Natural killer cell (primary cell): ENCODE measurements around the gene NOTCH3. TPM values are rescaled to one million over a fixed set of nuclear protein-coding genes. Genes with fewer than 3 reads are reported as not detected.

Experiments used
- ATAC-seq, 3 donors: fragments of 150-1000 bp in 2 of 3; fragments of 200-7000 bp in 1 of 3; cut with Tn5 transposase; 1 replicate in 1 of 3; 2 replicates in 2 of 3; pipeline ENCODE4 v1.10.0; 2021; ENCODE audit warnings: mild to moderate bottlenecking in 2 of 3, moderate library complexity in 2 of 3
- DNase-seq, 2 donors: peaks; one replicate each; pipeline versions ENCODE4 v3.0.0 to v3.0.0-alpha.2; 2013 to 2021; ENCODE audit warnings: mixed read lengths in 1 of 2
- H3K27ac ChIP-seq: one replicate; pipeline ENCODE4 v1.5.1; 2013; ENCODE audit warnings: mild to moderate bottlenecking, low read length
- H3K27me3 ChIP-seq: one replicate; pipeline ENCODE4 v1.6.1; 2013; ENCODE audit warnings: low read length; ENCODE audit not compliant: control insufficient read depth, insufficient read depth
- H3K36me3 ChIP-seq: one replicate; pipeline ENCODE4 v1.6.1; 2013; ENCODE audit warnings: low read length; ENCODE audit not compliant: control insufficient read depth, insufficient read depth
- H3K4me1 ChIP-seq: one replicate; pipeline ENCODE4 v1.6.1; 2013; ENCODE audit warnings: low read length; ENCODE audit not compliant: control insufficient read depth, insufficient read depth
- H3K4me3 ChIP-seq: one replicate; pipeline ENCODE4 v1.5.1; 2013; ENCODE audit warnings: low read length
- H3K9me3 ChIP-seq: one replicate; pipeline ENCODE4 v1.6.1; 2013; ENCODE audit warnings: low read length; ENCODE audit not compliant: control insufficient read depth, insufficient read depth
- H3K27ac Mint-ChIP-seq, 2 donors: one replicate each; pipeline ENCODE4 v1.8.0; 2022; ENCODE audit warnings: mild to moderate bottlenecking in 2 of 2, mixed read lengths in 2 of 2, moderate library complexity in 1 of 2
- H3K27me3 Mint-ChIP-seq, 2 donors: one replicate each; pipeline ENCODE4 v1.8.0; 2022; ENCODE audit warnings: low read depth in 2 of 2, mixed read lengths in 2 of 2
- H3K36me3 Mint-ChIP-seq: one replicate; pipeline ENCODE4 v1.8.0; 2022; ENCODE audit warnings: mixed read lengths
- H3K4me1 Mint-ChIP-seq, 2 donors: one replicate each; pipeline ENCODE4 v1.8.0; 2022; ENCODE audit warnings: mixed read lengths in 2 of 2
- H3K4me3 Mint-ChIP-seq: one replicate; pipeline ENCODE4 v1.8.0; 2022; ENCODE audit warnings: mild to moderate bottlenecking, moderate library complexity, mixed read lengths
- H3K9me3 Mint-ChIP-seq, 2 donors: one replicate each; pipeline ENCODE4 v1.8.0; 2022; ENCODE audit warnings: mixed read lengths in 2 of 2
- WGBS: methylation state at CpG from one replicate; pipeline ENCODE4 v1.1.7; 2013; ENCODE audit warnings: missing lambda C conversion rate; ENCODE audit not compliant: insufficient coverage; 5-methylcytosine and 5-hydroxymethylcytosine counted together
- intact Hi-C: fragments of 100-400 bp; cut with micrococcal nuclease; formaldehyde crosslinking; loops from one replicate; pipeline ENCODE4 v1.14.2; 2022
- total RNA-seq, 4 donors: library from RNA; stranded (reverse); fragments of 120-200 nt in 1 of 4; gene quantifications; one replicate each; pipeline versions ENCODE4 v1.2.3 to v1.2.4, GENCODE V29; 2013 to 2022
- TF ChIP-seq, protein P1 (sequence below): fragments of 200-600 bp; IDR thresholded peaks from one replicate; pipeline ENCODE4 v1.8.0; 2022; ENCODE audit warnings: antibody characterized with exemption

NOTCH3 gene
- total RNA-seq, 3 donors from 2014 or later (not counting 1 experiment from before 2014, with no cell fraction given) = 0.25 to 0.26 TPM; not detected in 1

DNA sequence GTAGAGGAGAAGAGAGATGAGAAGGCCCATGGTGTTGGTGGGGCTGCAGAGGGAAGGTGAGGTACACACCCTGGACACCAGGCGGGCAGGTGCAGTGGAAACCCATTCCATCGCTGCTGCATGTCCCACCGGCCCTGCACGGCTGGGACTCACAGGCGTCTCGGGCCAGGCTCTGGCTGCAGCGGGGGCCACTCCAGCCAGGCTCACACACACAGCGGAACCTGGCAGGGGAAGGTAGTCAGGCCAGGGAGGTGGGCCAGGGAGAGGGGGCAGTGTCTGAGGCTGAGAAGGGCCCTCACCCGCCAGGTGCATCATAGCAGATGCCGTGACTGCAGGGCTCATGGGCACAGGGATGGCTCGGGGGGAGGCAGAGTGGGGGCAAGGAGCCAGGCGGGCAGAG, 15.6 kb downstream of the NOTCH3 start:
- DNase-seq = no peak
- H3K36me3 ChIP-seq = no peaks in the 10 kb centered on the region
- no peaks in the 10 kb centered on the region for H3K36me3 Mint-ChIP-seq
- no peaks in the 10 kb centered on the region for H3K9me3 Mint-ChIP-seq
- intact Hi-C loops = no loop called here
- 88% methylated on average over 12 of the region's 12 CpGs for WGBS
- no peaks in the 10 kb centered on the region for H3K4me1 ChIP-seq
- no peaks in the 10 kb centered on the region for H3K27me3 ChIP-seq
- no peak overlapping the region for H3K4me3 Mint-ChIP-seq
- TF ChIP-seq, protein P1, sequence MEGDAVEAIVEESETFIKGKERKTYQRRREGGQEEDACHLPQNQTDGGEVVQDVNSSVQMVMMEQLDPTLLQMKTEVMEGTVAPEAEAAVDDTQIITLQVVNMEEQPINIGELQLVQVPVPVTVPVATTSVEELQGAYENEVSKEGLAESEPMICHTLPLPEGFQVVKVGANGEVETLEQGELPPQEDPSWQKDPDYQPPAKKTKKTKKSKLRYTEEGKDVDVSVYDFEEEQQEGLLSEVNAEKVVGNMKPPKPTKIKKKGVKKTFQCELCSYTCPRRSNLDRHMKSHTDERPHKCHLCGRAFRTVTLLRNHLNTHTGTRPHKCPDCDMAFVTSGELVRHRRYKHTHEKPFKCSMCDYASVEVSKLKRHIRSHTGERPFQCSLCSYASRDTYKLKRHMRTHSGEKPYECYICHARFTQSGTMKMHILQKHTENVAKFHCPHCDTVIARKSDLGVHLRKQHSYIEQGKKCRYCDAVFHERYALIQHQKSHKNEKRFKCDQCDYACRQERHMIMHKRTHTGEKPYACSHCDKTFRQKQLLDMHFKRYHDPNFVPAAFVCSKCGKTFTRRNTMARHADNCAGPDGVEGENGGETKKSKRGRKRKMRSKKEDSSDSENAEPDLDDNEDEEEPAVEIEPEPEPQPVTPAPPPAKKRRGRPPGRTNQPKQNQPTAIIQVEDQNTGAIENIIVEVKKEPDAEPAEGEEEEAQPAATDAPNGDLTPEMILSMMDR = no peak
- H3K27ac Mint-ChIP-seq = no peak overlapping the region
- H3K27me3 Mint-ChIP-seq = peaks cover 0 to 2% of the 10 kb centered on the region in 2 donors
- no peaks in the 10 kb centered on the region for H3K9me3 ChIP-seq
- no peak overlapping the region for H3K4me3 ChIP-seq
- no peak for ATAC-seq
- H3K27ac ChIP-seq = no peak overlapping the region
- no peaks in the 10 kb centered on the region for H3K4me1 Mint-ChIP-seq

DNA sequence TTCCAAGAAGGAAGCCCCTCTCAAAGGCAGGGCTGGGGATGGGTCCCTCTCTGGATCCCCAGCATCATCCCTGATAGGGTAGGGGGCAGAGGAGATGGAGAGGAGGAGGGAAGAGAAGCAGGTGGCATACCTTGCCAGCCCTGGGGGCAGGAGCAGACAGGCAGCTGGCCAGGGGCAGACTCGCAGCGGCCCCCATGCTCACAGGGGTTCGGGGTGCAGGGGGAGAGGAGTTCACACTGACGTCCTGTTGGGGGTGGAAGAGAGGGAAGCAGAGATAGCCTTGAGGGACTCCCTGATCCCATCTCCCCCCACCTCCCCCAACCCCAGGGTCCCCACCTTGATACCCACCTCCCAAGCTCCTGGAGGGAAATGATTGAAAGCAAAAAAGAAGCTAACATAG, 16.0 kb downstream of the NOTCH3 start:
- H3K36me3 Mint-ChIP-seq = no peaks in the 10 kb centered on the region
- Histone ChIP-seq H3K36me3 (no peaks in the 10 kb centered on the region), H3K27ac (no peak overlapping the region), H3K4me1 (no peaks in the 10 kb centered on the region), H3K27me3 (no peaks in the 10 kb centered on the region), H3K4me3 (no peak overlapping the region), H3K9me3 (no peaks in the 10 kb centered on the region)
- ATAC-seq (no peak), DNase-seq (no peak)
- TF ChIP-seq, protein P1 = no peak
- intact Hi-C loops = no loop called here
- H3K4me3 Mint-ChIP-seq = no peak overlapping the region
- peaks cover 0 to 5% of the 10 kb centered on the region in 2 donors for H3K27me3 Mint-ChIP-seq
- no peaks in the 10 kb centered on the region for H3K9me3 Mint-ChIP-seq
- no peak overlapping the region for H3K27ac Mint-ChIP-seq
- WGBS = 95% methylated on average over 2 of the region's 4 CpGs
- H3K4me1 Mint-ChIP-seq = no peaks in the 10 kb centered on the region

DNA sequence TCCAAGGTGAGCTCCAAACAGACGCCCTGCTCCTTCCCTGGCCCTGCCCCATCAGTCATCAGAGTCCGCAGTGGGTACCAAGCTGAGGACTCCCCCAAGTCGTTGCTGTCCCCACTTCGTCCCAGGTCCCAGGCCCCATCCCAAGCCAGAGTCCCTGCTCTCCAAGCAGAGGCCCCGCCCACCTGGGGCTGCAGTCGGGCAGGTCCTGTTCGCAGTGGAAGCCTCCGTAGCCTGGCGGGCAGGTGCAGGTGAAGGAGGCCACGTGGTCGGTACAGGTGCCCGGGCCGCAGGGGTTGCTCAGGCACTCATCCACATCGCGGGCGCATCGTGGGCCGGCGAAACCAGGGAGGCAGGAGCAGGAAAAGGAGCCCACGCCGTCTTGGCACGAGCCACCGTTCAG, 19.4 kb downstream of the NOTCH3 start:
- Histone ChIP-seq H3K9me3 (no peaks in the 10 kb centered on the region), H3K27me3 (peaks cover 2% of the 10 kb centered on the region), H3K4me1 (peaks cover 5% of the 10 kb centered on the region), H3K4me3 (no peak overlapping the region), H3K27ac (no peak overlapping the region), H3K36me3 (no peaks in the 10 kb centered on the region)
- TF ChIP-seq, protein P1 = no peak
- intact Hi-C loops = no loop called here
- peaks cover 6% of the 10 kb centered on the region in 2 donors for H3K4me1 Mint-ChIP-seq
- H3K9me3 Mint-ChIP-seq = no peaks in the 10 kb centered on the region
- no peaks in the 10 kb centered on the region for H3K36me3 Mint-ChIP-seq
- 87% methylated on average over 23 of the region's 23 CpGs for WGBS
- ATAC-seq (no peak), DNase-seq (no peak)
- H3K27me3 Mint-ChIP-seq = peaks cover 0 to 7% of the 10 kb centered on the region in 2 donors
- H3K27ac Mint-ChIP-seq = no peak overlapping the region
- no peak overlapping the region for H3K4me3 Mint-ChIP-seq
